CD1c-positive myeloid dendritic cell (primary cell): Measurements from ENCODE around the gene MRTFA.
"Not testable (repeated sequence)": the region's sequence is repeated elsewhere in the genome, so short reads cannot be mapped to it uniquely, and the experiment has no call there.

Source experiments
- DNase-seq: peaks from one replicate; pipeline ENCODE4 v3.0.0-alpha.2; 2016; ENCODE audit errors: extremely low spot score

The MRTFA gene

DNA sequence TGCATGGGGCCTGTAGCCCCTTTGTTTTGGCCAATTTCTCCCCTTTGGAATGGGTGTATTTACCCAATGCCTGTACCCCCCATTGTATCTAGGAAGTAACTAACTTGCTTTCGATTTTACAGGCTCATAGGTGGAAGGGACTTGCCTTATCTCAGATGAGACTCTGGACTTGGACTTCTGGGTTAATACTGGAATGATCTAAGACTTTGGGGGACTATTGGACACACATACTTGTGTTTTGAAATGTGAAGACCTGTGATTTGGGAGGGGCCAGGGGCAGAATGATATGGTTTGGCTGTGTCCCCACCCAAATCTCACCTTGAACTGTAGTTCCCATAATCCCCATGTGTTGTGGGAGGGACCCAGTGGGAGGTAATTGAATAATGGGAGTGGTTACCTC lies 82.5 kb downstream of the MRTFA start:
- not testable (repeated sequence) for DNase-seq

- DNase-seq: no peak
Observed at GRCh38 chr22:40553014-40553554, 83.4 kb downstream of the MRTFA start.

DNA sequence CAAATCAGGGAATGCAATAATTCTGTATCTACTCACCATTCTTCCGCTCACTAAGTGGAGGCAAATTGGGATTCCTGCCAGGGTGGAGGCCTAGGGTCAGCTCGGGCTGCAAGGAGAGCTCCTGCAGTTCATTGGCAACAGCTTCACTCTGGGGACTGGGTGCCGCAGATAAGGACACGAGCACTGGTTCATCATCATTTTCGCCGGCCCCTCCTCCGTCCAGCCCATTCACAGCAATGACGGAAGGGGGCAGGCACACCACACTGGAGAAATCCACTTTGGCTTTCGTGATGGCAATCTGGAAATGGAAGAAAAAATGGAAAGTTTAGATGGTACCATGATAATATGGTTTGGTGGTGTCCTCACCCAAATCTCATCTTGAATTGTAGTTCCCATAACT lies 84.4 kb downstream of the MRTFA start:
- DNase-seq: no peak

- no peak for DNase-seq
Observed at GRCh38 chr22:40547729-40548143, 88.8 kb downstream of the MRTFA start.

- no peak for DNase-seq
Observed at GRCh38 chr22:40544758-40545157, 91.8 kb downstream of the MRTFA start.

GRCh38 chr22:40542821-40543540 lies 93.5 kb downstream of the MRTFA start:
- no peak for DNase-seq

DNA sequence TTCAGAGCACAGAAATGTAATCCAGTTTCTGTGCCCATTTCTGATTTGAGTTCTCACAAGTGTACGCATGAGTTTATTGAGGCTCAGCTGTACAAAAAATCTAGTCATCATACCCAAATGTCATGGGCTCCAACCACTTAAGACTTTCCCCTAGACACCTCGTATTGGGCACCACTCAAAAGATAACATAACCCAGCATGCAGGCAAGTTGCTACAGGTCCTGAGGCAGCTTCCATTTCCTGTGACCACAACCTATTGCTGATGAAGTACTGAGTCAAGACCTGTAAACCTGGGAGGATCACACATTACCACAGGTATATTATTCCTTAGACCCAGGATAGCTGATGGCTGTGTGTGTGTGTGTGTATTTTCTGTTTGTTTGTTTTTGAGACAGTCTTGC lies 95.2 kb downstream of the MRTFA start:
- DNase-seq: no peak

DNA sequence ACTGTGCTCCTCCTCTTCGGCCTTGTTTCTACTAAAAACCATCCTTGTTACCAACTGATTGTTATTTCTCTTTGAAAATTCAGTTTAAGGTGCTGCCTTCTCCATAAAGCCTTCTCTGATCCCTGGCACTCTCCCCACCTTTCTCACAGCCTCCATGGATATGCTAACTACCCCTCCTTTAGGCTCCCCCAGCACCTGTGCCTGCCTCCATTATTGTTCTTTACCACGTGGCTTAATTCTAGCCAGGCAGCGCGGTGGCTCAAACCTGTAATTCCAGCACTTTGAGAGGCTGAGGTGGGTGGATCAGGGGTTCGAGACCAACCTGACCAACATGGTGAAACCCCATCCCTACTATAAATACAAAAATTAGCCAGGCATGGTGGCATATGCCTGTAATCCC lies 96.3 kb downstream of the MRTFA start:
- DNase-seq: no peak

- not testable (repeated sequence) for DNase-seq
Observed at GRCh38 chr22:40536149-40536548, 100.4 kb downstream of the MRTFA start.

GRCh38 chr22:40535642-40536041 lies 100.9 kb downstream of the MRTFA start:
- no peak for DNase-seq

DNA sequence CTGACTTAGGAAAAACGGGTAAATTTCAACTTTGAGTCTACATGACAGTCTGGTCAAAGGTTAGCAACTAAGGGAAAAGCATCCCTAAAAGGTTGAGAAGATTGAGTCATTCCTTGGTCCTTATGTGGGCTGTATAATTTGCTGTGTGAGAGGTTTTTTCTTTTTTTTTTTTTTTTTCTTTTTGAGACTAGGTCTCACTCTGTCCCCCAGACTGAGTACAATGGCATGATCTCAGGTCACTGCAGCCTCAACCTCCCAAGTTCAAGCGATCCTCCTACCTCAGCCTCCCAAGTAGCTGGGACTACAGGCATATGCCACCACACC lies 101.4 kb downstream of the MRTFA start:
- DNase-seq: no peak

- DNase-seq: peak; percentile 84
Observed at GRCh38 chr22:40534379-40535188, 101.9 kb downstream of the MRTFA start.

GRCh38 chr22:40533712-40534378 lies 102.7 kb downstream of the MRTFA start:
- DNase-seq: peak; percentile 54

DNA sequence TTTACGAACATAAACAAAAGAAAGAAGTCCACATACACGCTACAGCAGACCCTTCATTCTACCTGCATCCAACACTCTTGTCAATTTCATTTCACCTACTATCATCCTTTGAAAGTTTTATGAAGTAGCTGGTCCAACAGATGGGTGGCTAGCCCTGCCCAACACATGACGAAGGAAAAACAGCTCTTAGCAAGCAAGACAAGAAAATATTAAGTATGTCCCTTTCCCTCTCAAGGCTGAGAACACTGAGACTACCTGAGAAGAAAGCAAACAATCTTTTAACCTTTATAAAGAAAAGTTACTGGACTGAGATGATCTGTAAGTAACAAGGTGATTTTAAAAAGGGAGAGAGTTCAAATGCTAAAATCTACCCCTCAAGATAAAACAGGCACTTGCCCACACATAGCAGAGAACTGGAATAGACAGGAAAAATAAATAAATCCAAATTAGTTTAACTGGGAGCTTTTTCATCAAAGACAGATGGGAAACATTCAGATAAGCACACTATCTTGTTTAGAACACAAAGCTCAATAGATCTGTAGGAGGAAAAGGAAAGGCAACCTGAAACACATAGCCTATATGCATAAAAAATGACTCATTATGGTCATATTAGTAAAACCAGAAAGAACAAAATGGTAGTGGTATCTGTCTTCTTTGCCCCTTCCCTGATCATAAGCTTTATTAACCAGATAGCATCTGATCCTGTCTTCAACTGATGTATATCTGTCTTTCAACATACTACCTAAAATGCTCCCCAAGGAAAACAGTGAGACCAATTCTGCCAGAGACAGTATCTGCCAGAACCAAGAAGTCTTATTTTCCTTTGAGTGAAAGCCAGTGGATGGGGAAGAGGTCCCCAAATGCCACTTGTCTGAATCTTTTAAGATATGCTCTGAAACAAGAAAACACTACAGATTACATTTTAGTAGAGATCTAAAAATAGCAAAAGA lies 104.3 kb downstream of the MRTFA start:
- DNase-seq: no peak

DNA sequence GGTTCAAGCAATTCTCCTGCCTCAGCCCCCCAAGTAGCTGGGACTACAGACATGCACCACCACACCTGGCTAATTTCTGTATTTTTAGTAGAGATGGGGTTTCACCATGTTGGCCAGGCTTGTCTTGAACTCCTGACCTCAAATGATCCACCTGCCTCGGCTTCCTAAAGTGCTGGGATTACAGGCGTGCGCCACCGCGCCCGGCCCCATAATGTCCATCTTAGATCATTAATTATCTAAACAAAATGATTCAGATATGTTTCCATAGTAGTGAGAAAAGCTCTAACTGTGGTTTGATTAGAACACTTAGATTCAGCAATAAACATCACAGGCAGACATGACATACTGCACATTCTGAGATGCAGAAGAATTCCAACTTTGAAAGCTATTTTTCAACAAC lies 106.1 kb downstream of the MRTFA start:
- DNase-seq: not testable (repeated sequence)

GRCh38 chr22:40529821-40530220 lies 106.7 kb downstream of the MRTFA start:
- no peak for DNase-seq

DNA sequence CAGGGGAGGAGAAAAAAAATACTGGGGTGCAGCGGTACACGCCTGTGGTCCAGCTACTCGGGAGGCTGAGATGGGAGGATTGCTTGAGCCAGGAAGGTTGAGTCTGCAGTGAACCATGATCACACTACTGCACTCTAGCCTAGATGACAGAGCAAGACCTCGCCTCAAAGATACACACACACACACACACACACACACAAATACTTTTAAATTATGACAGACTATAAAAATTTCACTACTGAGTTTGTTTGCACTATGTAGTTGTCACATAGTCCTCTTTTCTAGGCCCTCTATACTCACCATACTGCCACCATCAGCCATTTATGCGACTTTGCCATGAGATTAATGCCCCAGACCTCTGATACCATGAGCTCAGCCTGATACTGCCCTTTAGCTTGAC lies 109.6 kb downstream of the MRTFA start:
- DNase-seq: no peak

GRCh38 chr22:40525250-40525884 lies 111.2 kb downstream of the MRTFA start:
- DNase-seq: peak; percentile 64

GRCh38 chr22:40524392-40525249 lies 111.9 kb downstream of the MRTFA start:
- no peak for DNase-seq

- no peak for DNase-seq
Observed at GRCh38 chr22:40522141-40522540, 114.4 kb downstream of the MRTFA start.
